Measurements from ENCODE around the gene FBXW7. TPM values are rescaled to one million over a fixed set of nuclear protein-coding genes. Genes with fewer than 3 reads are reported as not detected.

The FBXW7 gene
- total RNA-seq, 1 donor from 2014 or later, result 61.1 TPM

DNA sequence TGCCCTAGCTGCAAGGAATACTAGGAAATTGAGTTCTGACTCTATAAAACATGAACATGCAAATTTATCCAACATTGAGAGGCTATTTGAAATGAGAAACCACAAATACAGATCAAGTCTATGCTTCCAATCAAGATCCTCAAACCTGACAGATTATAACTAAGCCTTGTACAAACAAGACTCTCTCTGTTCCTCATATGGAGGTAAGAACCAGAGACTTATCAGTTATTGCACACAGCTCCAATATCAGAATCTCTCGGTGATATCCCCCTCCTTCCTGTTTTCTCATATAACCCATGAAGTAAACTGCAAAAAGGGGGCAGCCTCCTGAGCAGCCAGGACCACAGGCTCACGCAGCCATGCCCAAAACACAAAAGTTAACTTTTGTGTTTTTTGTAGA, 36.5 kb downstream of the FBXW7 start:
- Histone ChIP-seq H3K36me3 (no peaks in the 10 kb centered on the region), H3K9me3 (no peaks in the 10 kb centered on the region), H3K4me1 (no peaks in the 10 kb centered on the region), H3K27me3 (no peaks in the 10 kb centered on the region), H3K4me3 (no peak overlapping the region), H3K27ac (no peak overlapping the region)
- intact Hi-C loops (cut with DNase I), result no loop called here
- no peak for DNase-seq (ENCODE audit: extremely low spot score in 2 of 2)
- TF ChIP-seq POLR2A (IDR thresholded peaks at IDR 0.05), result no peak
- TF ChIP-seq, protein P1, sequence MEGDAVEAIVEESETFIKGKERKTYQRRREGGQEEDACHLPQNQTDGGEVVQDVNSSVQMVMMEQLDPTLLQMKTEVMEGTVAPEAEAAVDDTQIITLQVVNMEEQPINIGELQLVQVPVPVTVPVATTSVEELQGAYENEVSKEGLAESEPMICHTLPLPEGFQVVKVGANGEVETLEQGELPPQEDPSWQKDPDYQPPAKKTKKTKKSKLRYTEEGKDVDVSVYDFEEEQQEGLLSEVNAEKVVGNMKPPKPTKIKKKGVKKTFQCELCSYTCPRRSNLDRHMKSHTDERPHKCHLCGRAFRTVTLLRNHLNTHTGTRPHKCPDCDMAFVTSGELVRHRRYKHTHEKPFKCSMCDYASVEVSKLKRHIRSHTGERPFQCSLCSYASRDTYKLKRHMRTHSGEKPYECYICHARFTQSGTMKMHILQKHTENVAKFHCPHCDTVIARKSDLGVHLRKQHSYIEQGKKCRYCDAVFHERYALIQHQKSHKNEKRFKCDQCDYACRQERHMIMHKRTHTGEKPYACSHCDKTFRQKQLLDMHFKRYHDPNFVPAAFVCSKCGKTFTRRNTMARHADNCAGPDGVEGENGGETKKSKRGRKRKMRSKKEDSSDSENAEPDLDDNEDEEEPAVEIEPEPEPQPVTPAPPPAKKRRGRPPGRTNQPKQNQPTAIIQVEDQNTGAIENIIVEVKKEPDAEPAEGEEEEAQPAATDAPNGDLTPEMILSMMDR (IDR thresholded peaks at IDR 0.05), result no peak
- no peak for TF ChIP-seq POLR2AphosphoS5 (IDR thresholded peaks at IDR 0.05; ENCODE audit: insufficient read depth in 1 of 2, low read depth in 1 of 2)

DNA sequence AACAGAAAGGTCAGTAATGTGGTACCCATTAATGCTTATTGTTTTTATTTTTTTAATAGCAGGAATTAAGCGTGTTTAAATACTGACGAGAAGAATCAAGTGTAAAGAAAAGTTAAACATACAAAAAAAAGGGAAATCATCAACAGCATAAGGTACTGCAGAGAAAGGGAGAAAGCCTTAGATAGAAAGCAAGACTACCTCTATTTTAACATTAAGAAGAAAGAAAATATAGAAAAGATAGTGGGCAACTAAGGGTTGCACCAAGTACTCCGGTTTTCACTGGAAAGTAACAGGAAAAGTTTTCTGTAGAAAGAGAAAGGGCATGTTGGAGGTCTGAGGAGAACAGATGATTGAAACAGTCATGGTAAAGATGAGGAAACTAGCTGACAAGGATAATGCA, 41.9 kb downstream of the FBXW7 start:
- Histone ChIP-seq H3K4me3 (no peak overlapping the region), H3K27ac (no peak overlapping the region), H3K4me1 (no peaks in the 10 kb centered on the region), H3K27me3 (no peaks in the 10 kb centered on the region), H3K9me3 (no peaks in the 10 kb centered on the region), H3K36me3 (no peaks in the 10 kb centered on the region)
- DNase-seq (ENCODE audit: extremely low spot score in 2 of 2), result no peak
- no peak for TF ChIP-seq POLR2AphosphoS5 (IDR thresholded peaks at IDR 0.05; ENCODE audit: insufficient read depth in 1 of 2, low read depth in 1 of 2)
- intact Hi-C loops (cut with DNase I), result no loop called here

DNA sequence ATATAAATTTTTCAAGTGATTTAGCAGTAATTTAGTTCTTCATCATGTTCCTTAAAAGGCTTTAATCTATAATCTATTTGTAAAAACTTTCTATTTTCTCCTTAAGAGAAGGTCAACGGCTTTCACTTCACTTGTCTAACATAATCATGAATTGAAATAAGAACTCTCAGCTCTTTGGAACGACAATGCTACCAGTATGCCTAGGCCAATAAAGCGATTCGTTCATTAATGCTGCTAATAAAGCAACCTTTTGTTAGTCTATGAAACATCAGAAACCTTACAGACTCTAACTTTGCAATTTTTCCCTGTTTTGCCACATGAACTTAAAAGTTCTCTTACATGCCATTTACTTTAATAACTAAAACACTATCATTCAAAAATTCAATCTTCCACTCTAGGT, 47.6 kb downstream of the FBXW7 start:
- H3K4me3 ChIP-seq, result no peak overlapping the region
- no peaks in the 10 kb centered on the region for H3K9me3 ChIP-seq
- DNase-seq (ENCODE audit: extremely low spot score in 2 of 2), result no peak
- intact Hi-C loops (cut with DNase I), result no loop called here
- H3K36me3 ChIP-seq, result no peaks in the 10 kb centered on the region
- H3K4me1 ChIP-seq, result no peaks in the 10 kb centered on the region
- no peak for TF ChIP-seq POLR2AphosphoS5 (IDR thresholded peaks at IDR 0.05; ENCODE audit: insufficient read depth in 1 of 2, low read depth in 1 of 2)
- no peak for TF ChIP-seq POLR2A (IDR thresholded peaks at IDR 0.05)
- TF ChIP-seq, protein P1 (IDR thresholded peaks at IDR 0.05), result no peak
- no peaks in the 10 kb centered on the region for H3K27me3 ChIP-seq
- no peak overlapping the region for H3K27ac ChIP-seq

DNA sequence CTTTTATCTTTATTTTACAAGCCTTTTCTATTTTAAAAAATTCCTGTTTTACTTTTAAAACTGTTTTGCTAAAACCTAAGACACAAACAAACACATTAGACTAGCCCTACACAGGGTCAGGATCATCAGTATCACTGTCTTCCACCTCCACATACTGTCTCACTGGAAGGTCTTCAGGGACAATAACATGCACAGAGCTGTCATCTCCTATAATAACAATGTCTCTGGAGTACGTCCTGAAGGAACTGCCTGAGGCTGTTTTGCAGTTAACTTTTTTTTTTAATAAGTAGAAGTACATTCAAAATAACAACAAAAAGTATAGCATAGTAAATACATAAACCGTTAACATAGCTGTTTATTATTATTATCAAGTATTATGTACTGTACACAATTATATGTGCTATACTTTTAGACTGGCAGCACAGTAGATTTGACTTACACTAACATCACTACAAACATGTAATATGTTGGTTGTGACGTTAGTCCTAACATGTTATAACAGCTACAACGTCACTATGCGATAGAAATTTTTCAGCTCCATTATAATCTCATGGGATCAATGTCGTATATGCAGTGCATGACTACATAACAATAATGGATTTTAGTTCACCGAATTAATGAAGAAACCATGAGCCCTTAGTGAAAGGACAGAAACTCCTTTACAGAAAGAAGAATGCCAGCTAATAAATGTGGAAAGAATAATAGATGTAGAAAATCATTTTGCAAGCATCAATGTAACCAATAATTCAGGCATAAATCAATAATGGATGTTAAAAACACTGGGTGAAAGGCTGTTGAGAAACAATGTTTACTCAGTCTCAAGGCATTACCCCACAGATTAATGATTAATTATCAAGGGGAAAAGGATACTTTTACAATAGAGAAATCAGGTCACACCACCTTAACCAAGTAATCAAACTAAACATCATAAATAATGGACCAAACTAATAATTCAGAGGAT, 49.2 kb downstream of the FBXW7 start:
- TF ChIP-seq, protein P1 (IDR thresholded peaks at IDR 0.05), result no peak
- no peak for TF ChIP-seq POLR2A (IDR thresholded peaks at IDR 0.05)
- no peak for TF ChIP-seq POLR2AphosphoS5 (IDR thresholded peaks at IDR 0.05; ENCODE audit: insufficient read depth in 1 of 2, low read depth in 1 of 2)

DNA sequence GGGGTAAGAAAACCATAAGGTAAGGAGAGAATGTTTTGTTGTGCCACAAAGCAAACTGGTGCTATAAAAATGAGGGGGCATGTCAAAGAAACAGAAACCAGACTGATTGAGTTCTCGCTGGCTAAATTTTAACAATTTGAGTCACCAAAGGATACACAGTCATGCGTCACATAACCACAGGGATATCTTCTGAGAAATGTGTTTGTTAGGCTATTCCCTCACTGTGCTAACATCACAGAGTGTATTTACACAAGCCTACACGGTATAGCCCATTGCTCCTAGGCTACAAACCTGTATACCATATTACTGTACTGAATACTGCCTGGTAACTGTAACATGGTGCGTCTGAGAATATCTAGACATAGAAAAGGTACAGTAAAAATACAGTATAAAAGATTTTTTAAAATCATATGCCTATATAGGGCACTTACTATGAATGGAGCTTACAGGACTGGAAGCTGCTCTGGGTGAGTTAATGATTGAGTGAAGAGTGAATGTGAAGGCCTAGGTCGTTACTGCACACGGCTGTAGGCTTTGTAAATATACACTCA, 50.1 kb downstream of the FBXW7 start:
- no peak for DNase-seq (ENCODE audit: extremely low spot score in 2 of 2)
- intact Hi-C loops (cut with DNase I), result no loop called here

More for the DNA sequence above, 49.2 kb downstream of the FBXW7 start:
- H3K9me3 ChIP-seq, result no peaks in the 10 kb centered on the region
- intact Hi-C loops (cut with DNase I), result no loop called here
- H3K4me1 ChIP-seq, result no peaks in the 10 kb centered on the region
- no peaks in the 10 kb centered on the region for H3K36me3 ChIP-seq
- DNase-seq (ENCODE audit: extremely low spot score in 2 of 2), result no peak
- no peak overlapping the region for H3K27ac ChIP-seq
- H3K4me3 ChIP-seq, result no peak overlapping the region
- no peaks in the 10 kb centered on the region for H3K27me3 ChIP-seq

More for the DNA sequence above, 50.1 kb downstream of the FBXW7 start:
- no peak overlapping the region for H3K27ac ChIP-seq
- TF ChIP-seq POLR2AphosphoS5 (IDR thresholded peaks at IDR 0.05; ENCODE audit: insufficient read depth in 1 of 2, low read depth in 1 of 2) (no peak), POLR2A (IDR thresholded peaks at IDR 0.05) (no peak)
- TF ChIP-seq, protein P1 (IDR thresholded peaks at IDR 0.05), result no peak
- no peaks in the 10 kb centered on the region for H3K4me1 ChIP-seq
- H3K27me3 ChIP-seq, result no peaks in the 10 kb centered on the region
- H3K9me3 ChIP-seq, result no peaks in the 10 kb centered on the region
- no peaks in the 10 kb centered on the region for H3K36me3 ChIP-seq
- no peak overlapping the region for H3K4me3 ChIP-seq
